GM23338 (cell line): Measurements from ENCODE around the gene APOB. TPM values are rescaled to one million over a fixed set of nuclear protein-coding genes. Genes with fewer than 3 reads are reported as not detected.

Experiments
- ATAC-seq: fragments of 200-7000 bp; cut with Tn5 transposase; 3 replicates; pipeline ENCODE4 v1.9.1; 2020
- DNase-seq: peaks from one replicate; pipeline ENCODE4 v3.0.0-alpha.2; 2015; ENCODE audit warnings: low spot score
- H2AFZ ChIP-seq: fragments of 200-600 bp; sonication (generic); 2 replicates; pipeline ENCODE4 v1.8.0; 2016; ENCODE audit warnings: antibody characterized with exemption, mild to moderate bottlenecking, moderate library complexity
- H3F3A ChIP-seq: fragments of 200-600 bp; sonication (generic); replicated peaks from 2 replicates; pipeline ENCODE4 v1.8.0; 2017; ENCODE audit warnings: antibody characterized with exemption, mixed run types, low read depth
- H3K27ac ChIP-seq: fragments of 200-600 bp; sonication (generic); 2 replicates; pipeline ENCODE4 v1.6.1; 2016; ENCODE audit warnings: low read depth
- H3K27me3 ChIP-seq: fragments of 200-600 bp; sonication (generic); 2 replicates; pipeline ENCODE4 v1.8.0; 2016; ENCODE audit warnings: mild to moderate bottlenecking, mixed run types, moderate library complexity; ENCODE audit not compliant: insufficient read depth
- H3K36me3 ChIP-seq: fragments of 200-600 bp; sonication (generic); 2 replicates; pipeline ENCODE4 v1.8.0; 2016; ENCODE audit warnings: mild to moderate bottlenecking; ENCODE audit not compliant: insufficient read depth
- H3K4me1 ChIP-seq: fragments of 200-600 bp; sonication (generic); 2 replicates; pipeline ENCODE4 v1.8.0; 2016; ENCODE audit warnings: mild to moderate bottlenecking, moderate library complexity; ENCODE audit not compliant: insufficient read depth
- H3K4me2 ChIP-seq: fragments of 200-600 bp; sonication (generic); 2 replicates; pipeline ENCODE4 v1.7.1; 2017; ENCODE audit warnings: mixed run types
- H3K4me3 ChIP-seq: fragments of 200-600 bp; sonication (generic); 2 replicates; pipeline ENCODE4 v1.6.1; 2016; ENCODE audit warnings: mixed run types
- H3K79me2 ChIP-seq: fragments of 200-600 bp; sonication (generic); replicated peaks from 2 replicates; pipeline ENCODE4 v1.8.0; 2017; ENCODE audit warnings: mild to moderate bottlenecking; ENCODE audit not compliant: insufficient read depth
- H3K9me2 ChIP-seq: fragments of 200-600 bp; sonication (generic); 2 replicates; pipeline ENCODE4 v1.8.0; 2017; ENCODE audit not compliant: insufficient read depth
- H4K20me1 ChIP-seq: fragments of 200-600 bp; sonication (generic); replicated peaks from 2 replicates; pipeline ENCODE4 v1.8.0; 2017; ENCODE audit warnings: mild to moderate bottlenecking; ENCODE audit not compliant: insufficient read depth
- H3K27ac Mint-ChIP-seq: 2 replicates; pipeline ENCODE4 v1.8.0; 2020; ENCODE audit warnings: inconsistent platforms, mild to moderate bottlenecking, moderate library complexity, mixed read lengths
- H3K27me3 Mint-ChIP-seq: 3 replicates; pipeline ENCODE4 v1.8.0; 2022; ENCODE audit warnings: low read depth, mild to moderate bottlenecking, moderate library complexity, mixed read lengths, inconsistent platforms; ENCODE audit not compliant: insufficient read depth, poor library complexity
- H3K36me3 Mint-ChIP-seq: 3 replicates; pipeline ENCODE4 v1.8.0; 2021; ENCODE audit warnings: low read depth, mild to moderate bottlenecking, inconsistent platforms, moderate library complexity, mixed read lengths
- H3K4me1 Mint-ChIP-seq: 3 replicates; pipeline ENCODE4 v1.8.0; 2020; ENCODE audit warnings: mild to moderate bottlenecking, inconsistent platforms, mixed read lengths
- H3K4me3 Mint-ChIP-seq: 3 replicates; pipeline ENCODE4 v1.8.0; 2021; ENCODE audit warnings: moderate library complexity, mild to moderate bottlenecking, inconsistent platforms, mixed read lengths
- H3K9me3 Mint-ChIP-seq: 3 replicates; pipeline ENCODE4 v1.8.0; 2020; ENCODE audit warnings: moderate library complexity, mild to moderate bottlenecking, inconsistent platforms, mixed read lengths
- CTCF ChIP-seq, 2 experiments: fragments of 200-600 bp in 1 of 2; sonication (generic) in 1 of 2; conservative IDR thresholded peaks; 2 replicates each; pipeline versions ENCODE4 v1.5.1 to v1.6.1; 2016 to 2017; ENCODE audit warnings: antibody characterized with exemption in 2 of 2, low read depth in 2 of 2, mild to moderate bottlenecking in 2 of 2, moderate library complexity in 1 of 2
- EZH2phosphoT487 ChIP-seq: fragments of 200-600 bp; sonication (generic); IDR thresholded peaks from one replicate; pipeline ENCODE4 v1.8.1; 2018; ENCODE audit warnings: antibody characterized with exemption; ENCODE audit not compliant: unreplicated experiment
- JUNB ChIP-seq: IDR thresholded peaks from one replicate; pipeline ENCODE4 v1.6.1; 2016; ENCODE audit warnings: antibody characterized with exemption; ENCODE audit not compliant: unreplicated experiment
- NANOG ChIP-seq: IDR thresholded peaks from 2 replicates; pipeline ENCODE4 v1.6.1; 2016; ENCODE audit warnings: antibody characterized with exemption, borderline replicate concordance
- POLR2AphosphoS5 ChIP-seq: IDR thresholded peaks from 2 replicates; pipeline ENCODE4 v1.6.1; 2016; ENCODE audit warnings: antibody characterized with exemption, low read depth
- REST ChIP-seq: IDR thresholded peaks from one replicate; pipeline ENCODE4 v1.6.1; 2018; ENCODE audit warnings: antibody characterized with exemption; ENCODE audit not compliant: unreplicated experiment
- STAT1 ChIP-seq: IDR thresholded peaks from one replicate; pipeline ENCODE4 v1.6.1; 2016; ENCODE audit warnings: antibody characterized with exemption; ENCODE audit not compliant: unreplicated experiment
- ZNF114 ChIP-seq: fragments of 250-450 bp; sonication (Bioruptor Pico); IDR thresholded peaks from 2 replicates; pipeline ENCODE4 v1.5.0; 2020; ENCODE audit warnings: mild to moderate bottlenecking, moderate library complexity
- ZNF331 ChIP-seq: fragments of 250-450 bp; sonication (Bioruptor Pico); IDR thresholded peaks from 2 replicates; pipeline ENCODE4 v1.5.0; 2020; ENCODE audit warnings: low read depth, mild to moderate bottlenecking, moderate library complexity
- polyA plus RNA-seq: library from polyadenylated mRNA; unstranded; fragments of >200 nt; fragmentation: Nextera tagmentation; extraction: Ambion mirVana; gene quantifications from 2 replicates; pipeline ENCODE4 v1.2.1, GENCODE V29; 2016
- total RNA-seq: library from RNA; depleted of rRNA; stranded (reverse); fragments of >200 nt; shearing (Covaris generic); gene quantifications from 2 replicates; pipeline ENCODE4 v1.2.3, GENCODE V29; 2014
- TF ChIP-seq, protein P1 (sequence below): IDR thresholded peaks from 2 replicates; pipeline ENCODE4 v1.6.1; 2016; ENCODE audit warnings: antibody characterized with exemption

Gene APOB
- total and polyA plus RNA-seq, 2 experiments from 2014 or later = 0.08 to 0.56 TPM

GRCh38 chr2:20972792-20973565 is 70.9 kb downstream of the APOB start:
- no peaks in the 10 kb centered on the region for H3K36me3 Mint-ChIP-seq
- Histone ChIP-seq H3K27me3 (no peaks in the 10 kb centered on the region), H4K20me1 (no peaks in the 10 kb centered on the region), H3K4me2 (no peak overlapping the region), H3K36me3 (no peaks in the 10 kb centered on the region), H3K27ac (no peak overlapping the region), H2AFZ (no peak overlapping the region), H3K9me2 (no peaks in the 10 kb centered on the region), H3K4me3 (no peak overlapping the region), H3F3A (no peaks in the 10 kb centered on the region), H3K4me1 (no peaks in the 10 kb centered on the region), H3K79me2 (no peaks in the 10 kb centered on the region)
- no peak for ATAC-seq
- TF ChIP-seq CTCF (conservative IDR thresholded peaks at IDR 0.05; ENCODE audit: low read depth in 2 of 2) (no peak), STAT1 (no peak), REST (no peak), POLR2AphosphoS5 (no peak), NANOG (no peak), EZH2phosphoT487 (no peak), ZNF331 (CRISPR knock-in tag) (no peak), ZNF114 (CRISPR knock-in tag) (no peak)
- no peak for DNase-seq
- no peak overlapping the region for H3K4me3 Mint-ChIP-seq
- no peaks in the 10 kb centered on the region for H3K9me3 Mint-ChIP-seq
- no peaks in the 10 kb centered on the region for H3K4me1 Mint-ChIP-seq
- H3K27me3 Mint-ChIP-seq = no peaks in the 10 kb centered on the region
- no peak overlapping the region for H3K27ac Mint-ChIP-seq

DNA sequence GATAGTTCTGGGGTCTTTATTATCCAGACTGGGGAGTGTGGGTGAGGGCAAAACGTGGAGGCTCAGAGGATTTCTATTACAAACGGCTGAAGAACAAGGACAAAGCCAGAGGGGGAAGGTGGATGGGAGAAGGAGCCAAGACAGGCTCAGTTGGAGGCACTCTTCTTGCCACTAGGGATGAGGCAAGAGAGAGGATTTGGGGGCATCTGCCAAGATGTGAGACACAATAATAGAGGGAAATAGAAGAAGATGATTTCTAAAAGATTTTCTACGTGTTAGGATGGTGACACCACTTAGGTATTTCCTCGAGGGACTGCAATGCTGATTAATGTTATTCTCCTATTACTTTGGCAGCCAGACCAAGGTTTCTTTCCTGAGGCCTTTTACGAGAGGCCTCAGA is 71.8 kb downstream of the APOB start:
- Mint-ChIP-seq H3K4me3 (no peak overlapping the region), H3K36me3 (no peaks in the 10 kb centered on the region), H3K9me3 (no peaks in the 10 kb centered on the region), H3K4me1 (no peaks in the 10 kb centered on the region), H3K27me3 (no peaks in the 10 kb centered on the region), H3K27ac (no peak overlapping the region)
- no peak overlapping the region for H3K4me3 ChIP-seq
- no peaks in the 10 kb centered on the region for H3K36me3 ChIP-seq
- no peaks in the 10 kb centered on the region for H3K4me1 ChIP-seq
- H3F3A ChIP-seq = no peaks in the 10 kb centered on the region
- H3K27ac ChIP-seq = no peak overlapping the region
- no peaks in the 10 kb centered on the region for H3K27me3 ChIP-seq
- DNase-seq (no peak), ATAC-seq (no peak)
- no peak overlapping the region for H2AFZ ChIP-seq
- H3K79me2 ChIP-seq = no peaks in the 10 kb centered on the region
- no peaks in the 10 kb centered on the region for H4K20me1 ChIP-seq
- H3K4me2 ChIP-seq = no peak overlapping the region
- H3K9me2 ChIP-seq = no peaks in the 10 kb centered on the region
- TF ChIP-seq EZH2phosphoT487 (no peak), REST (no peak), CTCF (conservative IDR thresholded peaks at IDR 0.05; ENCODE audit: low read depth in 2 of 2) (no peak), JUNB (no peak), POLR2AphosphoS5 (no peak), STAT1 (no peak)
- TF ChIP-seq, protein P1, sequence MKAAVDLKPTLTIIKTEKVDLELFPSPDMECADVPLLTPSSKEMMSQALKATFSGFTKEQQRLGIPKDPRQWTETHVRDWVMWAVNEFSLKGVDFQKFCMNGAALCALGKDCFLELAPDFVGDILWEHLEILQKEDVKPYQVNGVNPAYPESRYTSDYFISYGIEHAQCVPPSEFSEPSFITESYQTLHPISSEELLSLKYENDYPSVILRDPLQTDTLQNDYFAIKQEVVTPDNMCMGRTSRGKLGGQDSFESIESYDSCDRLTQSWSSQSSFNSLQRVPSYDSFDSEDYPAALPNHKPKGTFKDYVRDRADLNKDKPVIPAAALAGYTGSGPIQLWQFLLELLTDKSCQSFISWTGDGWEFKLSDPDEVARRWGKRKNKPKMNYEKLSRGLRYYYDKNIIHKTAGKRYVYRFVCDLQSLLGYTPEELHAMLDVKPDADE = no peak
